Testis (tissue), 3 donors: Measurements from ENCODE around the gene SPCS3. TPM values are rescaled to one million over a fixed set of nuclear protein-coding genes. Genes with fewer than 3 reads are reported as not detected.
"Not testable (repeated sequence)": the region's sequence is repeated elsewhere in the genome, so short reads cannot be mapped to it uniquely, and the experiment has no call there.

Experiments
- DNase-seq: peaks from one replicate; pipeline ENCODE4 v3.0.0-alpha.2; 2019
- H3K27ac ChIP-seq, 2 donors: fragments of 200-600 bp; sonication (generic); one replicate each; pipeline ENCODE4 v1.5.1; 2019
- H3K27me3 ChIP-seq: fragments of 200-600 bp; sonication (generic); one replicate; pipeline ENCODE4 v1.5.1; 2019
- H3K36me3 ChIP-seq: fragments of 200-600 bp; sonication (generic); one replicate; pipeline ENCODE4 v1.5.1; 2017; ENCODE audit warnings: low read depth; ENCODE audit errors: missing control alignments
- H3K4me1 ChIP-seq: fragments of 200-600 bp; sonication (generic); one replicate; pipeline ENCODE4 v1.5.1; 2019
- H3K4me3 ChIP-seq, 2 donors: fragments of 200-600 bp; sonication (generic); one replicate each; pipeline ENCODE4 v1.5.1; 2017 to 2019
- H3K9me3 ChIP-seq: fragments of 200-600 bp; sonication (generic); one replicate; pipeline ENCODE4 v1.5.1; 2017
- CTCF ChIP-seq, 3 experiments: fragments of 450-650 bp in 2 of 3; fragments of 200-600 bp in 1 of 3; sonication (generic) in 1 of 3; IDR thresholded peaks; one replicate each; pipeline ENCODE4 v1.5.1; 2016 to 2019; ENCODE audit warnings: antibody characterized with exemption in 3 of 3, mild to moderate bottlenecking in 2 of 3, moderate library complexity in 1 of 3
- POLR2A ChIP-seq: fragments of 450-650 bp; IDR thresholded peaks from one replicate; pipeline ENCODE4 v1.6.1; 2017; ENCODE audit warnings: antibody characterized with exemption, mild to moderate bottlenecking, moderate library complexity
- WGBS, 2 donors: methylation state at CpG; one replicate each; pipeline ENCODE4 v1.1.5; 2018; 5-methylcytosine and 5-hydroxymethylcytosine counted together
- intact Hi-C: fragments of 100-400 bp; cut with DNase I; formaldehyde crosslinking; loops from one replicate; pipeline ENCODE4 v1.15.1; 2023; ENCODE audit warnings: low total_unique reads
- polyA plus RNA-seq: library from polyadenylated mRNA; stranded (reverse); fragments of 350-450 nt; fragmentation: Illumina TruSeq; extraction: RNeasy Lipid Tissue Mini Kit (QIAGEN cat#74804); gene quantifications from one replicate; pipeline ENCODE4 v1.2.3, GENCODE V29; 2014; ENCODE audit warnings: low read depth, low replicate concordance; ENCODE audit not compliant: insufficient read depth
- total RNA-seq, 2 donors: library from RNA; depleted of rRNA; stranded (reverse); fragments of >200 nt; gene quantifications; one replicate each; pipeline ENCODE4 v1.2.3, GENCODE V29; 2016

Gene SPCS3
- total and polyA plus RNA-seq, 3 donors from 2014 or later, result 26.6 to 30.2 (median 29.2) TPM

DNA sequence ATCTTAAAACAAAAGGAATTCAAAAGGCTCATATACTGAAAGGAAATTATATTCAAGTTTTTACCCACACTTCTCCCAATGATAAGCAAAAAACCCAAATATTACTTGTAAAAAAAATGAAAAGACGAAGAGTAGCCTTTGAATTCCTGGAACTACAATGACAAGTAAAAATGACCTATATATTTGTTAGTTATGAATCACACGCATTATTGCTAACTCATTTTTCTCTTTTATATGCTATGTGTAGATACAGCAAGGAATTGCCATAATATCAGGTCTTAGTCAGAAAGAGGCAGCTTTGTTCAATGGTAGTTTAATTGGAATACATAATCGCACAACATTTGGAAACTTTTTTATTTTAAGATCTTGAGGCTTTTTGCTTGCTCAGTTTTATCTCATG lies 28.0 kb upstream of the SPCS3 start:
- no peaks in the 10 kb centered on the region for H3K36me3 ChIP-seq
- H3K4me3 ChIP-seq, result no peak overlapping the region
- no peaks in the 10 kb centered on the region for H3K27me3 ChIP-seq
- WGBS, 2 donors, result 88% methylated on average over 3 of the region's 3 CpGs
- H3K27ac ChIP-seq, result no peak overlapping the region
- no peak for DNase-seq
- no peaks in the 10 kb centered on the region for H3K9me3 ChIP-seq
- TF ChIP-seq POLR2A (no peak), CTCF (IDR thresholded peaks at IDR 0.05) (no peak)
- intact Hi-C loops, result no loop called here
- H3K4me1 ChIP-seq, result no peaks in the 10 kb centered on the region

DNA sequence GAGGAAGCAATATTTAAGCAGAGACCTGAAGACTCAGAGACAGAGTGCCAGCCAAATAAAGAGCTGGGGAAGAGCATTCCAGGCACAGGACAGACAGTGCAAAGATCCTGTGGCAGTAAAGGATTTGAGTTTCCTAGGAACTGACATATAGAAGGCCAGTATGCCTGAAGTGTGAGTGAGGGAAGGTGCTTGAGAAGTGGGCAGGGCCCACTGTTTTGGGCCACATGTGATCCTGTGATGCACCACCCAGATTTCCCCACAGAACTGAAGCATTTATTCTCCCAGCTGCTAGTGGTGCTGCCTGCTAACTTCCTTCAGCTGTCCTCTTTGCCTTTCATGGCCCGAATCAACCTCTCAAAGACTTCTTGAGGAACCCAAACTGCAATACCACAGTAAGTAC lies 26.8 kb upstream of the SPCS3 start:
- Histone ChIP-seq H3K27ac (no peak overlapping the region), H3K27me3 (no peaks in the 10 kb centered on the region), H3K4me3 (no peak overlapping the region), H3K9me3 (no peaks in the 10 kb centered on the region), H3K36me3 (no peaks in the 10 kb centered on the region), H3K4me1 (no peaks in the 10 kb centered on the region)
- intact Hi-C loops, result no loop called here
- TF ChIP-seq CTCF (IDR thresholded peaks at IDR 0.05), result no peak
- no peak for TF ChIP-seq POLR2A
- 85 to 100% methylated on average over 1 of the region's 1 CpG for WGBS, 2 donors
- no peak for DNase-seq

DNA sequence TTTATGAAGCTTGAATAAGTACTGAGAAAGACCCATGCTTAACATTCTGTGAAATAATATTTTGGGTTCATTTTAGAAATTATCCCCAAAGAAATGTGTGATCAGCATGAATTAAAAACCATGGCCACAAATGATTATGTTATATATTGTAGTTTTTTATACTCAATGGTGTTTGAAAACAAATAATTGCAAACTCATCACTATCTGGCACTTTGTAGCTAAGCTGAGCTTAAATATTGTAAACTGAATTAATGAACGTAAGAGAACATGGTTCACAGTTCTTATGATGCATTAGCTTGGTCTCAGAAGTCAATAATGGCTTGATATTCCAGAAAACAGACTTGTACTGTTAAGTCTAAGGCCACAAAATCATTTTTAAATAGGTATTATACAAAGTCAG lies 26.1 kb upstream of the SPCS3 start:
- whole genome bisulfite sequencing, 2 donors, result 83 to 95% methylated on average over 1 of the region's 1 CpG
- DNase-seq, result no peak
- no peaks in the 10 kb centered on the region for H3K36me3 ChIP-seq
- H3K4me3 ChIP-seq, result no peak overlapping the region
- H3K27me3 ChIP-seq, result no peaks in the 10 kb centered on the region
- no peak overlapping the region for H3K27ac ChIP-seq
- no peak for TF ChIP-seq POLR2A
- no peak for TF ChIP-seq CTCF (IDR thresholded peaks at IDR 0.05)
- intact Hi-C loops, result no loop called here
- no peaks in the 10 kb centered on the region for H3K9me3 ChIP-seq
- no peaks in the 10 kb centered on the region for H3K4me1 ChIP-seq

DNA sequence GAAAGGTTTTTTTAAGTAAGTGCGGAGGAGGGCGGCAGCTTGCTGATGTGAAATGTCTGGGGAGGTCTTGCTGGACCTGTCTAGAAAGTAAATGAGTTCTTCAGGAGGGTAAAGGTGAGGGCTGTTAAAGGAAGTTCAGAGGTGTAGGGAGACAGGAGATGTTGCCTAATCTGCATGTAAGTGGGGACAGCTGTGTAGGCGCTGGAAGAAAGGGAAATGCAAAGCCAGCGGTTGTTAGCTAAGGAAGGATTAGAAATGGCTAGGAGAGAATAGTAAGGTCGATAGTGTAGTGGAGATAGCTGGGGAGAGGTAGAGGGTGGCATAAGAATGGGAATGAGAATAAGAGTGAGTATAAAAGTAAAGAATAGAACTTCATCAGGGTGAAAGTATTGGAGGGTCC lies 23.9 kb upstream of the SPCS3 start:
- H3K36me3 ChIP-seq, H3K4me3 ChIP-seq, DNase-seq, H3K27ac ChIP-seq, intact Hi-C loops, H3K4me1 ChIP-seq, H3K9me3 ChIP-seq, H3K27me3 ChIP-seq: not testable (repeated sequence)
- WGBS, 2 donors, result 49 to 63% methylated on average over 5 of the region's 5 CpGs

DNA sequence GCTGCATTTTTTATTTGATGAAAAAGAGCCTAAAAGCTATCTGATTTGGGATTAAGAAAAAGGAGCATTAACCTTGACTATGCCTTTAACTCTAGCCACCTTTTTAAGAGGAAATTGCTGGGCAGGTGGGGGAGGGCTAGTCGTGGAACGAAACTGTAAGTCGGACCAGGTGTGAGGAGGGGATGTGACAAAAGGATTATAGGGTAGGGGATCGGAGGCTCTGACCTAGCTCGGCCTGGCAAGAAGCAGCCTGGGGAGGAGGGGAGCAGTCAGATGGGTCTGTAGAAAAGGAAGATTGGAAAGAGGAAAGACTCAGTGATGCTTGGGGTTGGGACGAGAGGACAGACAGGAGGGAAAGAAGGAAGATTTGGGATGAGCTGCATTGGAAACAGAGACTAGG lies 21.1 kb upstream of the SPCS3 start:
- H3K27me3 ChIP-seq, result no peaks in the 10 kb centered on the region
- no peaks in the 10 kb centered on the region for H3K4me1 ChIP-seq
- no peak overlapping the region for H3K4me3 ChIP-seq
- no peaks in the 10 kb centered on the region for H3K36me3 ChIP-seq
- TF ChIP-seq POLR2A, result no peak
- no peaks in the 10 kb centered on the region for H3K9me3 ChIP-seq
- no peak overlapping the region for H3K27ac ChIP-seq
- WGBS, 2 donors, result 80 to 87% methylated on average over 6 of the region's 6 CpGs
- intact Hi-C loops, result no loop called here
- no peak for DNase-seq

DNA sequence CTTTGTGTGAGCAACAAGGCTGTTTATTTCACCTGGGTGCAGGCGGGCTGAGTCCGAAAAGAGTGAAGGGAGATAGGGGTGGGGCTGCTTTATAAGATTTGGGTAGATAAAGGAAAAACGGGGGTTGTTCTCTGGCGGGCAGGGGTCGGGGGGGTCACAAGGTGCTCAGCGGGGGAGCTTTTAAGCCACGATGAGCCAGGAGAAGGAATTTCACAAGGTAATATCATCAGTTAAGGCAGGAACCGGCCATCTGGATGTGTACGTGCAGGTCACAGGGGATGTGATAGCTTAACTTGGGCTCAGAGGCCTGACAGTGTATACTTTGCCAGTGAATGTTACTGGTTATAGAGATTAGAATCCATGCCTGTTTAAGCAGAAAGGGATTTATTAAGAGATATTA lies 19.7 kb upstream of the SPCS3 start:
- Histone ChIP-seq H3K27me3 (no peaks in the 10 kb centered on the region), H3K4me1 (no peaks in the 10 kb centered on the region), H3K27ac (no peak overlapping the region), H3K36me3 (no peaks in the 10 kb centered on the region), H3K4me3 (no peak overlapping the region), H3K9me3 (no peaks in the 10 kb centered on the region)
- 84 to 92% methylated on average over 7 to 9 of the region's 9 CpGs for WGBS, 2 donors
- intact Hi-C loops, result no loop called here
- TF ChIP-seq POLR2A (no peak), CTCF (IDR thresholded peaks at IDR 0.05) (no peak)
- DNase-seq, result no peak
